ENCODE results near the gene FOXI3.

The FOXI3 gene

DNA sequence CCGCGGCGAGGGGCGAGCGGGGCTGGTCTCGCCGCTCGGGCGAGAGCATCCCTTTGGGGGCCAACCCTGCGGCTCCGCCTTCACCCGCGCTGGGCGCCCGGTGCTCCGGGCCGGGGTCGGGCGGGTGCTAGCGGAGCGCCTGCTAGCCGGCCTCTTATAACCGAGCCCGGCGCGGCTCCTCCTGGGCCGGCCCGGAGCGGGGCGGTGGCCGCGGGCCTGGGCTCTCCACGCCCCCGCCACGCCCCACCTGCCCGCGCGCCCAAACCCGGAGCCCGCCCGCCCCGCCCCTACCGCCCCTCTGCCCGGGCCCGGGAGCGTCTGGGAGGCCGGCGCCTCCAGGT, at the start of gene FOXI3:
TSS of gene FOXI3 (minus strand) at position 129 of the 341 bp plus-strand sequence. CDS start 158 bp downstream, outside the sequence.
- DNase-seq (ENCODE audit: low read depth) = no peak

DNA sequence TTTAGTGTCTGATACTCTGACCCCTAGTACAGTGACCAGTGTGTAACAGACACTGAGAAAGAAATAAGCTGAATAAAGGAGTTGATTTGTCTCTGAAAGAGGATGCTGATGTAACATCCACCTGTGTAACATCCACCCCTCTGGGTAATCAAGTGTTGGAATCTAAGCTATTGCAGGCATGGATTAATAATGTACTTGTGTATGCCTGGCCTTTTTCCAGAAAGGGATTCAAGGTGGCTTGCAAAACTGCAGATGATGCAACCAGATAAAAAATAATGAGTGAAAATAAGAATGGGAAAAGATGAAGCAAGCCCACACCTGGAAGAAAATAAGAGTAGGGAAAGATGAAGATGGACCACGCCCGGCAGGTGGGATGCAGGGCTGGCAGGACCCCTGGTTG, 48.2 kb upstream of the FOXI3 start:
- no peak for DNase-seq (ENCODE audit: low read depth)

GRCh38 chr2:88499204-88499603, 46.7 kb upstream of the FOXI3 start:
- DNase-seq (ENCODE audit: low read depth) = no peak

GRCh38 chr2:88493481-88493880, 41.0 kb upstream of the FOXI3 start:
- no peak for DNase-seq (ENCODE audit: low read depth)

DNA sequence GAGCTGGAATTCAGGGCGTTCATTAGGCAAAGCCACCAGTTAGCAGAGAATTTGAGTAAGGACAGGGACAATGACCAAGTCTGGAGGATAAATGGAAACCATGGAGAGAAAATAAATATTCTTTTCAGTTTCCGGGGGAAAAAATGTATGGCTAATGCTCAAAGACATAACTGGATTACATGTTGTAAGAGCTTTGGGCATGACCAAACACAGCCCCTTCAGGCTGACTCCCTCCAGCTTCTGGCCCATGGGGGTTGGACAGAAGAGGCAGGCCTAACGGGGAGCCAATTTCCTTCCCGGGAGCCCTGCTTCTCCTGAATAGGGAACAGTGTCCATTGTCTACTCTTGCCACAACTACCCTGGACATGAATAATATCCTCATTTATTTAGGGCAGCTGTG, 39.5 kb upstream of the FOXI3 start:
- no peak for DNase-seq (ENCODE audit: low read depth)

DNA sequence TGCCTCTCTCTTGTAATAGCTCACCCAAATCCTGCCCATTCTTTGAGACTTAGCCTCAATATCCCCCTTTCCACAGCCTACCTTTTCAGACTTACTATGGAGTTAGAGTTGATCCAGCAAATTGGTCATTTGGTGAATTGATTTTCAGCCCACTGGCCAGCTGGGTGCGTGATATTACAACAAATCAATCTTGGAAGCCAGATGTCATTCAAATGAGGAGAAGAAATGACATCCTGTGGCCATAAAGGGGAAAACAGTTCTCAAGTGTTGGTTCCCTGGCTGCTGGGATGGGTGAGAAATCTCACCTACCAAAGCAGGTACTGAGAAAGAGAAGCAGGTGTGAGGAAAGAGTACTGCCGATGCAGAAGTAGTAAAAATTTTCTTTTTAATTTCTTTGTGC, 36.7 kb upstream of the FOXI3 start:
- DNase-seq (ENCODE audit: low read depth) = no peak

DNA sequence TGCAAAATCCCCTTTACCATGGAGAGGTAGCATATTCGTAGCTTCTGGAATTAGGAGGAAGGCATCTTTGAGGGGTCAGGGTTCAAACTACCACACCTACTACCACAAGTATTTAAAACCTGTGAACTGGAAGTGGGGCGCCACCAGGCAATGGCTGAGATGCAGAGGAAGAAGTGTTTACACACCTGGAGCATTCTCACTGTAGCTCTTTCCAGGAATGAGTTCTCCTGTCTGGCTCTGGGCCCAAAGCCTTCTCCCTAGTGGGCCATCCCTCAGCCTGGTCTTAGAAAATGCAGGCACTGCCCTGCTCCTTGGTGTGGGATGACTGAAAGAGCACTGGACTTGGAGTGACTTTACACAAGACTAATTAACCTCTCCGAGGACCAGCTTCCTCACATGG, 30.7 kb upstream of the FOXI3 start:
- no peak for DNase-seq (ENCODE audit: low read depth)

DNA sequence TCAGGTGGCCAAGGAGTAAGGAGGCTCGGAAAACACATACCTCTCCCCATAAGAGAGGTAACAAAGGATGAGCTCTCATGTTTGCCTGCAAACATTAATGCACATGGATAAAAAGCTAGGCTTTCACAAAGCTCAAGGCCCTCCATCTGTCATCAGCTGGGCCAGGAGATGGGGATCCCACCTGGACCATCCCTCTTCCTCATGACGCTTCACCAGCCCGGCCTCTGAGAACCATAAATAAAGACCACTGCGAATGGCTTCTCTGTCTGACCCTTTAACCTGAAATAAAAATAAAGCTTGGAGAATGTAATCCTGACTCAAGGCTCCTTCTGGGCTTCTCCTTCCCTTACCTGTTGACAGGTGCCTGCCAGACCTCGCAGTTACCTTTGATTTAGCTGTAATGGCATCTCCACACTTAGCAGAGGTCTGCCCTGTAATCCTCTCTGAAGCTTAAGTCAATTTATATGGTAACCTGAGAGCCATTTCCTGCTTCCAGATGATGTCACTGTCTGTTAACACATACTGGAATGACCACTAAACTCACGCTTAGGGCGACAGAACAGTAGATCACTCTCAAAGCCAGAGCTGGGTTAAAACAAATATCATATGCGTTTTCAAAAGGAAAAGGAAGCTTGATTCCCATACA, 29.3 kb upstream of the FOXI3 start:
- DNase-seq (ENCODE audit: low read depth) = no peak

GRCh38 chr2:88472811-88473210, 20.3 kb upstream of the FOXI3 start:
- DNase-seq (ENCODE audit: low read depth) = no peak

DNA sequence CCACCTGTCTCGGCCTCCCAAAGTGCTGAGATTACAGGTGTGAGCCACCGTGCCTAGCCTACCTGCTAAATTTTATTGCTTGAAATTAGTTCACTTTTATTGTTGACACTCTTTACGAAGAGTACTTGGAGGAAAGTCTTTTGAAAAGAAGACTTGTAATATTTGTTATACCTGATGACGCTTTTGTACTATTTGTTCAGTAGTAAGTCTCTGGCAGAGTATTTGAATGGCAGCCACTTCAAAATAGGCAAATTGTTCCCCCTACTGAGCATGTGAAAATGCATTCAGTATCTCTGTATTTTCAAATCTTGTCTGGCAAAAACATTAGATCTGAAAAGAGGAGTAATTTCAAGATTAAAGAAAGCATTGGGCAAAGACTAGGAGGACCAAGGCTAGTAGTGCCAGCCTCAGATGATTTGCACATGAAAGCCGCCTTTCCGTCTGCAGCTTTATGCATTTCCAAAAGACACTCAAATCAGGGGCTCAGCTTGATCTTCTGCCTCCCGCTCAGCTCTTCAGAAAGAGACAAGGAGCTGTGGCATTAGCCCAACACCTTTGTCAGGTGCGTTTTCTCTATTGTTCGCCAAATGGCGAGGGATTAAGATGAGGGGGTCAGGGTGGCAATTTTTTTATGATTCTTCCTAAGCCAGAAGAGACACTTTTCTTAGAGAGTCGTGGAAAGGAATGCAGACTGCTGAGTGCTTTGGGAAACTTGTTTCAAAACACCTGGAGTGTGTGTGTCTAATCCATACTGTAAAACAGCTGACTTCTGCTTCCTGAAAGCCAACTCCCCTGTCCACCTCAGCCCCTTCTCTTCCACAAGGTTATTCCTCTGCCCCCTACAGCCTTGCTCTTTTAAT, 18.8 kb upstream of the FOXI3 start:
- no peak for DNase-seq (ENCODE audit: low read depth)

GRCh38 chr2:88469202-88470114, 17.0 kb upstream of the FOXI3 start:
- DNase-seq (ENCODE audit: low read depth) = no peak

DNA sequence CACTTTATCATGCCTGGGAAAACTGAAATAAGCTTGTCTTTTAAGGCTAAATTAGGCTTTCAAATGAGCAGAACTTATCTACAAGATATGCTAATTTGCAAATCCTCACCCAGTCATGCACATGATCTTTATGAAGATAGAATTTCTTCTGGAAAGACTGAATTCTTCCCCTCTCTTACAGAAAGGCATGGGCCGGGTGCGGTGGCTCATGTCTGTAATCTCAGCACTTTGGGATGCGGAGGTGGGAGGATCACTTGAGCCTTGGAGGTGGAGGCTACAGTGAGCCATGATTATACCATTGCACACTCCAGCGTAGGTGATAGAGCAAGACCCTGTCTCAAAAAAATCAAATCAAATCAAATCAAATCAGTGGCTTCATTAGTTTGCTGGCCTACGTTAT, 11.7 kb upstream of the FOXI3 start:
- DNase-seq (ENCODE audit: low read depth) = no peak

DNA sequence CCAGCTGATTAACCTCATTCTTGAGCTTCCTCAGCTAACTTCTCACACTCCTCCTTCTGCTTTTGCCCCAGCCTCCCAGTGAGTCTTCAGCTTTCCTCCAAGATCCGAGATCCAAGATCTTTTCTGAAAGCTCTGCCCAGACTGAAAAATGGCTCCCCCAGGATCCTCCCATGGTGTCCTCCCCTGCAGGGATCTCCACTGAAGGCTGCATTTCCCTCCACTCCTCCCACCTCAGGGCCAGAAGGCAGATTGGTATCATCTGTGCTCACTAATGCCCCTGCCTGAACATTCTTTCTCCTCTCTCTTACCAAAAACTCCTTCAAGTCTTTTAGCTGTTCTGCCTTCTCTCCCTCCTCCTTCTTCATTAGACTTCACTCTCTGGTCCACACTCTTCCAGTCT, 6.1 kb upstream of the FOXI3 start:
- no peak for DNase-seq (ENCODE audit: low read depth)

- DNase-seq (ENCODE audit: low read depth) = no peak
Observed at GRCh38 chr2:88452980-88453582, 588 bp upstream of the FOXI3 start.

GRCh38 chr2:88451811-88452564, 505 bp downstream of the FOXI3 start:
- DNase-seq (ENCODE audit: low read depth) = no peak

- DNase-seq (ENCODE audit: low read depth) = no peak
Observed at GRCh38 chr2:88450925-88451810, 1.3 kb downstream of the FOXI3 start.

GRCh38 chr2:88450186-88450585, 2.3 kb downstream of the FOXI3 start:
- DNase-seq (ENCODE audit: low read depth) = no peak

DNA sequence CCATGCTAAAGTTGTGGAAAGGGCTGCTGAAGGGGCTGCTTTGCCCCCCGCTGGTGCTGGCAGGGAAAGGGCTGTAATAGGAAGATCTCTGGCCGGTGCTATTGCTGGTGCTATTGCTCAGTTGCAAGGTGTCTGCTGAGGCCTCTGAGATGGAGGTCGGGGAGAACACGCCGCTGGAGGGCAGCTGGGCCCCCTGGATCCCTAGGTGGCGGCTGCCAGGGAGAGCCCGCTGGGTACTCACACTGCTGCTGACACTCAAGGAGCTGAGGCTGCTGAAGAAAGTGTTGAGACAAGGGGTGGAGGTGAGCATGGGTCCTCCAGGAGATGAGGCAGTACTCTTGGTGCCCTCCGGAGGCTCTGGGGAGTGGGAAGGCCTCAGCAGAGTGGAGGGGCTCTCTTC, 4.2 kb downstream of the FOXI3 start:
- no peak for DNase-seq (ENCODE audit: low read depth)

- DNase-seq (ENCODE audit: low read depth) = no peak
Observed at GRCh38 chr2:88443353-88443938, 9.0 kb downstream of the FOXI3 start.

GRCh38 chr2:88442473-88442872, 10.0 kb downstream of the FOXI3 start:
- no peak for DNase-seq (ENCODE audit: low read depth)
